Measurements from ENCODE around the gene DOCK3. TPM values are rescaled to one million over a fixed set of nuclear protein-coding genes. Genes with fewer than 3 reads are reported as not detected.

DOCK3 gene
- total and polyA plus RNA-seq, 4 donors, result 0.01 to 0.08 (median 0.06) TPM; not detected in 1

DNA sequence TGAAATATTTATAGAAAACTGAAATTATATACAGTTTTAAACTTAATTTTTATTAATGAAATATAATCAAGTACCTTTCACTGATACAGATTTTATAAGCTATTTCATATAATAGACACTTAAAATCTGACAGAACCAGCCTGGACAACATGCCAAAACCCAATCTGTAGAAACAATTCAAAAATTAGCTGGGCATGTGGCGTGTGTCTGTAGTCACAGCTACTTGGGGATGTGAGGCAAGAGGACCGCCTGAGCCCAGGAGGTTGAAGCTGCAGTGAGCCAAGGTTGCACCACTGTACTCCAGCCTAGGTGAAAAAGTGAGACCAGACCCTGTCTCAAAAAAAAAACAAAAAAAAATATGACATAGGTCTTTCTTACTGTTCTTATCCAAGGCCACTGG is 472.1 kb downstream of the DOCK3 start:
- Histone ChIP-seq H3K4me3 (ENCODE audit: low read depth in 1 of 3, low read length in 3 of 3) (no peak overlapping the region), H3K9me3 (ENCODE audit: control insufficient read depth in 4 of 4, low read length in 3 of 4) (no peaks in the 10 kb centered on the region), H3K9ac (ENCODE audit: low read depth in 1 of 2, low read length in 2 of 2) (no peak overlapping the region), H3K4me1 (ENCODE audit: control insufficient read depth in 4 of 4, insufficient read depth in 4 of 4, low read length in 3 of 4) (no peaks in the 10 kb centered on the region), H3K27me3 (ENCODE audit: control insufficient read depth in 4 of 4, insufficient read depth in 4 of 4, low read length in 3 of 4) (no peaks in the 10 kb centered on the region), H3K27ac (ENCODE audit: low read depth in 1 of 2, low read length in 2 of 2) (no peak overlapping the region), H3K36me3 (ENCODE audit: control insufficient read depth in 4 of 4, insufficient read depth in 3 of 4, low read depth in 1 of 4, low read length in 3 of 4) (no peaks in the 10 kb centered on the region)
- DNase-seq (ENCODE audit: low spot score), result no peak
- TF ChIP-seq SP1 (IDR thresholded peaks at IDR 0.05) (no peak), JUND (IDR thresholded peaks at IDR 0.05) (no peak), HNF4A (conservative IDR thresholded peaks at IDR 0.05) (no peak), FOXA2 (IDR thresholded peaks at IDR 0.05) (no peak), NR2F2 (IDR thresholded peaks at IDR 0.05) (no peak), HNF4G (IDR thresholded peaks at IDR 0.05) (no peak), GABPA (IDR thresholded peaks at IDR 0.05 in 1 of 2, conservative IDR thresholded peaks at IDR 0.05 in 1 of 2) (no peak), EGR1 (IDR thresholded peaks at IDR 0.05; ENCODE audit: low read depth in 2 of 2) (no peak), FOXA1 (IDR thresholded peaks at IDR 0.05) (no peak), YY1 (IDR thresholded peaks at IDR 0.05) (no peak), RXRA (IDR thresholded peaks at IDR 0.05) (no peak)
- TF ChIP-seq, protein P1, sequence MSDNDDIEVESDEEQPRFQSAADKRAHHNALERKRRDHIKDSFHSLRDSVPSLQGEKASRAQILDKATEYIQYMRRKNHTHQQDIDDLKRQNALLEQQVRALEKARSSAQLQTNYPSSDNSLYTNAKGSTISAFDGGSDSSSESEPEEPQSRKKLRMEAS (IDR thresholded peaks at IDR 0.05), result no peak
- TF ChIP-seq, protein P2, sequence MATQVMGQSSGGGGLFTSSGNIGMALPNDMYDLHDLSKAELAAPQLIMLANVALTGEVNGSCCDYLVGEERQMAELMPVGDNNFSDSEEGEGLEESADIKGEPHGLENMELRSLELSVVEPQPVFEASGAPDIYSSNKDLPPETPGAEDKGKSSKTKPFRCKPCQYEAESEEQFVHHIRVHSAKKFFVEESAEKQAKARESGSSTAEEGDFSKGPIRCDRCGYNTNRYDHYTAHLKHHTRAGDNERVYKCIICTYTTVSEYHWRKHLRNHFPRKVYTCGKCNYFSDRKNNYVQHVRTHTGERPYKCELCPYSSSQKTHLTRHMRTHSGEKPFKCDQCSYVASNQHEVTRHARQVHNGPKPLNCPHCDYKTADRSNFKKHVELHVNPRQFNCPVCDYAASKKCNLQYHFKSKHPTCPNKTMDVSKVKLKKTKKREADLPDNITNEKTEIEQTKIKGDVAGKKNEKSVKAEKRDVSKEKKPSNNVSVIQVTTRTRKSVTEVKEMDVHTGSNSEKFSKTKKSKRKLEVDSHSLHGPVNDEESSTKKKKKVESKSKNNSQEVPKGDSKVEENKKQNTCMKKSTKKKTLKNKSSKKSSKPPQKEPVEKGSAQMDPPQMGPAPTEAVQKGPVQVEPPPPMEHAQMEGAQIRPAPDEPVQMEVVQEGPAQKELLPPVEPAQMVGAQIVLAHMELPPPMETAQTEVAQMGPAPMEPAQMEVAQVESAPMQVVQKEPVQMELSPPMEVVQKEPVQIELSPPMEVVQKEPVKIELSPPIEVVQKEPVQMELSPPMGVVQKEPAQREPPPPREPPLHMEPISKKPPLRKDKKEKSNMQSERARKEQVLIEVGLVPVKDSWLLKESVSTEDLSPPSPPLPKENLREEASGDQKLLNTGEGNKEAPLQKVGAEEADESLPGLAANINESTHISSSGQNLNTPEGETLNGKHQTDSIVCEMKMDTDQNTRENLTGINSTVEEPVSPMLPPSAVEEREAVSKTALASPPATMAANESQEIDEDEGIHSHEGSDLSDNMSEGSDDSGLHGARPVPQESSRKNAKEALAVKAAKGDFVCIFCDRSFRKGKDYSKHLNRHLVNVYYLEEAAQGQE (IDR thresholded peaks at IDR 0.05), result no peak
- TF ChIP-seq, protein P3, sequence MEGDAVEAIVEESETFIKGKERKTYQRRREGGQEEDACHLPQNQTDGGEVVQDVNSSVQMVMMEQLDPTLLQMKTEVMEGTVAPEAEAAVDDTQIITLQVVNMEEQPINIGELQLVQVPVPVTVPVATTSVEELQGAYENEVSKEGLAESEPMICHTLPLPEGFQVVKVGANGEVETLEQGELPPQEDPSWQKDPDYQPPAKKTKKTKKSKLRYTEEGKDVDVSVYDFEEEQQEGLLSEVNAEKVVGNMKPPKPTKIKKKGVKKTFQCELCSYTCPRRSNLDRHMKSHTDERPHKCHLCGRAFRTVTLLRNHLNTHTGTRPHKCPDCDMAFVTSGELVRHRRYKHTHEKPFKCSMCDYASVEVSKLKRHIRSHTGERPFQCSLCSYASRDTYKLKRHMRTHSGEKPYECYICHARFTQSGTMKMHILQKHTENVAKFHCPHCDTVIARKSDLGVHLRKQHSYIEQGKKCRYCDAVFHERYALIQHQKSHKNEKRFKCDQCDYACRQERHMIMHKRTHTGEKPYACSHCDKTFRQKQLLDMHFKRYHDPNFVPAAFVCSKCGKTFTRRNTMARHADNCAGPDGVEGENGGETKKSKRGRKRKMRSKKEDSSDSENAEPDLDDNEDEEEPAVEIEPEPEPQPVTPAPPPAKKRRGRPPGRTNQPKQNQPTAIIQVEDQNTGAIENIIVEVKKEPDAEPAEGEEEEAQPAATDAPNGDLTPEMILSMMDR (IDR thresholded peaks at IDR 0.05; ENCODE audit: low read depth, low read length, missing input control), result no peak
- TF ChIP-seq, protein P4, sequence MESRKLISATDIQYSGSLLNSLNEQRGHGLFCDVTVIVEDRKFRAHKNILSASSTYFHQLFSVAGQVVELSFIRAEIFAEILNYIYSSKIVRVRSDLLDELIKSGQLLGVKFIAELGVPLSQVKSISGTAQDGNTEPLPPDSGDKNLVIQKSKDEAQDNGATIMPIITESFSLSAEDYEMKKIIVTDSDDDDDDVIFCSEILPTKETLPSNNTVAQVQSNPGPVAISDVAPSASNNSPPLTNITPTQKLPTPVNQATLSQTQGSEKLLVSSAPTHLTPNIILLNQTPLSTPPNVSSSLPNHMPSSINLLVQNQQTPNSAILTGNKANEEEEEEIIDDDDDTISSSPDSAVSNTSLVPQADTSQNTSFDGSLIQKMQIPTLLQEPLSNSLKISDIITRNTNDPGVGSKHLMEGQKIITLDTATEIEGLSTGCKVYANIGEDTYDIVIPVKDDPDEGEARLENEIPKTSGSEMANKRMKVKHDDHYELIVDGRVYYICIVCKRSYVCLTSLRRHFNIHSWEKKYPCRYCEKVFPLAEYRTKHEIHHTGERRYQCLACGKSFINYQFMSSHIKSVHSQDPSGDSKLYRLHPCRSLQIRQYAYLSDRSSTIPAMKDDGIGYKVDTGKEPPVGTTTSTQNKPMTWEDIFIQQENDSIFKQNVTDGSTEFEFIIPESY (IDR thresholded peaks at IDR 0.05), result no peak
- WGBS, result 95% methylated on average over 2 of the region's 2 CpGs

DNA sequence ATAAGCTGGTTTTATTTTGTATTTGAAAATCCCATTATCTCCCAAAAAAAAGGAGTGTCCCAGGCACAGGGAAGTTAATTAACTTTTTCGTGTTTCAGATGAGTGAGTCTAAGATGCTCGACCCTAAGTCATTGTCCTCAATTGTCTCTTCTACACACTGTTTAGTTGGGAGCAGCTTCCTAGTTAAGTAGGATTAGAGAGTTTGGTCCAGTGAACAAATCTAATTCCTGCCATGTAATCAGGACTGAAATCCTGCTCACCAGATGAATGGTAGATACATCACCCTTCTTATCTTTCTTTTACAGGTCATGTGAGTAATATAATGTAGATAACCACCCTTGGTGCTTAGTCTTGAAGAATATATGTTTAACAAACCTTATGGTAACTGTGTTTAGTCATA is 481.4 kb downstream of the DOCK3 start:
- no peaks in the 10 kb centered on the region for H3K9me3 ChIP-seq (ENCODE audit: control insufficient read depth in 4 of 4, low read length in 3 of 4)
- DNase-seq (ENCODE audit: low spot score), result no peak
- no peak overlapping the region for H3K27ac ChIP-seq (ENCODE audit: low read depth in 1 of 2, low read length in 2 of 2)
- no peak overlapping the region for H3K9ac ChIP-seq (ENCODE audit: low read depth in 1 of 2, low read length in 2 of 2)
- no peaks in the 10 kb centered on the region for H3K4me1 ChIP-seq (ENCODE audit: control insufficient read depth in 4 of 4, insufficient read depth in 4 of 4, low read length in 3 of 4)
- no peak for TF ChIP-seq FOXA1 (IDR thresholded peaks at IDR 0.05)
- TF ChIP-seq, protein P3 (IDR thresholded peaks at IDR 0.05; ENCODE audit: low read depth, low read length, missing input control), result no peak
- no peak for TF ChIP-seq JUND (IDR thresholded peaks at IDR 0.05)
- TF ChIP-seq, protein P2 (IDR thresholded peaks at IDR 0.05), result no peak
- no peak for TF ChIP-seq FOXA2 (IDR thresholded peaks at IDR 0.05)
- TF ChIP-seq, protein P4 (IDR thresholded peaks at IDR 0.05), result no peak
- no peak overlapping the region for H3K4me3 ChIP-seq (ENCODE audit: low read depth in 1 of 3, low read length in 3 of 3)
- H3K36me3 ChIP-seq (ENCODE audit: control insufficient read depth in 4 of 4, insufficient read depth in 3 of 4, low read depth in 1 of 4, low read length in 3 of 4), result no peaks in the 10 kb centered on the region
- no peaks in the 10 kb centered on the region for H3K27me3 ChIP-seq (ENCODE audit: control insufficient read depth in 4 of 4, insufficient read depth in 4 of 4, low read length in 3 of 4)
- 79% methylated on average over 2 of the region's 2 CpGs for WGBS

Data from liver (tissue), 9 donors.